Mesenchymal stem cell (in vitro differentiated cells and primary cell): ENCODE results near the gene HMOX1.

Experiments used
- DNase-seq: peaks from one replicate; pipeline ENCODE4 v3.0.0-alpha.2; 2013
- H2AFZ ChIP-seq: one replicate; pipeline ENCODE4 v1.6.1; 2013; ENCODE audit warnings: low read depth, mild to moderate bottlenecking, control low read depth, inconsistent platforms, low read length, moderate library complexity
- H2AK5ac ChIP-seq: 2 replicates; pipeline ENCODE4 v1.6.1; 2013; ENCODE audit warnings: low read length, moderate library complexity, mild to moderate bottlenecking, inconsistent platforms; ENCODE audit not compliant: severe bottlenecking
- H2BK120ac ChIP-seq: one replicate; pipeline ENCODE4 v1.6.1; 2013; ENCODE audit warnings: low read depth, mild to moderate bottlenecking, inconsistent platforms, low read length, moderate library complexity
- H2BK12ac ChIP-seq, 2 experiments: one replicate each; pipeline ENCODE4 v1.6.1; 2013; ENCODE audit warnings: inconsistent platforms in 2 of 2, low read length in 2 of 2, mild to moderate bottlenecking in 2 of 2, moderate library complexity in 2 of 2, control low read depth in 1 of 2
- H2BK15ac ChIP-seq: one replicate; pipeline ENCODE4 v1.6.1; 2013; ENCODE audit warnings: mild to moderate bottlenecking, low read depth, inconsistent platforms; ENCODE audit not compliant: poor library complexity, severe bottlenecking
- H2BK5ac ChIP-seq: 2 replicates; pipeline ENCODE4 v1.6.1; 2013; ENCODE audit warnings: low read depth, mild to moderate bottlenecking, low read length, control low read depth, inconsistent platforms; ENCODE audit not compliant: poor library complexity, severe bottlenecking
- H3K14ac ChIP-seq, 2 experiments: one replicate each; pipeline ENCODE4 v1.6.1; 2013; ENCODE audit warnings: inconsistent platforms in 2 of 2, low read length in 2 of 2, control low read depth in 1 of 2, mild to moderate bottlenecking in 1 of 2, moderate library complexity in 1 of 2
- H3K18ac ChIP-seq, 2 experiments: one replicate each; pipeline ENCODE4 v1.6.1; 2013; ENCODE audit warnings: inconsistent platforms in 2 of 2, low read length in 2 of 2, control low read depth in 1 of 2, low read depth in 1 of 2, mild to moderate bottlenecking in 1 of 2
- H3K23ac ChIP-seq, 2 experiments: one replicate each; pipeline ENCODE4 v1.6.1; 2013; ENCODE audit warnings: inconsistent platforms in 2 of 2, low read length in 2 of 2, mild to moderate bottlenecking in 2 of 2, moderate library complexity in 2 of 2, control low read depth in 1 of 2
- H3K27ac ChIP-seq: 2 replicates; pipeline ENCODE4 v1.5.1; 2013; ENCODE audit warnings: mild to moderate bottlenecking, moderate library complexity, low read length, control low read depth, inconsistent platforms; ENCODE audit not compliant: poor library complexity, severe bottlenecking
- H3K27me3 ChIP-seq, 2 experiments: 2 replicates each; pipeline versions ENCODE4 v1.6.1 to v1.7.0; 2013; ENCODE audit warnings: low read length in 2 of 2, mild to moderate bottlenecking in 2 of 2, moderate library complexity in 2 of 2, control low read depth in 1 of 2, inconsistent platforms in 1 of 2; ENCODE audit not compliant: control insufficient read depth in 1 of 2, insufficient read depth in 1 of 2
- H3K36me3 ChIP-seq, 2 experiments: 2 replicates each; pipeline versions ENCODE4 v1.6.1 to v1.7.0; 2013; ENCODE audit warnings: low read length in 2 of 2, control low read depth in 1 of 2, inconsistent platforms in 1 of 2, low read depth in 1 of 2, mild to moderate bottlenecking in 1 of 2; ENCODE audit not compliant: insufficient read depth in 2 of 2, control insufficient read depth in 1 of 2
- H3K4ac ChIP-seq, 2 experiments: one replicate each; pipeline ENCODE4 v1.6.1; 2013; ENCODE audit warnings: inconsistent platforms in 2 of 2, low read length in 2 of 2, mild to moderate bottlenecking in 2 of 2, moderate library complexity in 2 of 2, control low read depth in 1 of 2, low read depth in 1 of 2
- H3K4me1 ChIP-seq: 2 replicates; pipeline ENCODE4 v1.6.1; 2013; ENCODE audit warnings: low read depth, low read length, control low read depth; ENCODE audit not compliant: control insufficient read depth, insufficient read depth
- H3K4me2 ChIP-seq: 2 replicates; pipeline ENCODE4 v1.6.1; 2013; ENCODE audit warnings: low read length, mild to moderate bottlenecking, inconsistent platforms; ENCODE audit not compliant: poor library complexity, severe bottlenecking
- H3K4me3 ChIP-seq, 2 experiments: 2 replicates each; pipeline versions ENCODE4 v1.5.1 to v1.7.0; 2013; ENCODE audit warnings: low read length in 2 of 2, mild to moderate bottlenecking in 2 of 2, control low read depth in 1 of 2, low read depth in 1 of 2; ENCODE audit not compliant: insufficient read depth in 1 of 2
- H3K79me1 ChIP-seq: replicated peaks from 2 replicates; pipeline ENCODE4 v1.6.1; 2013; ENCODE audit warnings: mild to moderate bottlenecking, control low read depth, low read length, inconsistent platforms; ENCODE audit not compliant: poor library complexity, severe bottlenecking
- H3K9ac ChIP-seq: 2 replicates; pipeline ENCODE4 v1.7.0; 2013; ENCODE audit warnings: mild to moderate bottlenecking, low read length, moderate library complexity
- H3K9me3 ChIP-seq: 2 replicates; pipeline ENCODE4 v1.7.0; 2013; ENCODE audit warnings: mild to moderate bottlenecking, low read length; ENCODE audit not compliant: control insufficient read depth
- H4K8ac ChIP-seq: one replicate; pipeline ENCODE4 v1.6.1; 2013; ENCODE audit warnings: inconsistent platforms, mild to moderate bottlenecking, low read length, moderate library complexity
- H4K91ac ChIP-seq: one replicate; pipeline ENCODE4 v1.6.1; 2013; ENCODE audit warnings: mild to moderate bottlenecking, low read length, inconsistent platforms
- WGBS: methylation state at CpG from one replicate; pipeline ENCODE4 v1.1.7; 2013; ENCODE audit warnings: mixed read lengths; 5-methylcytosine and 5-hydroxymethylcytosine counted together

HMOX1 gene

GRCh38 chr22:35352214-35353111 is 28.4 kb upstream of the HMOX1 start:
- H3K23ac ChIP-seq = no peak overlapping the region
- H3K79me1 ChIP-seq = no peaks in the 10 kb centered on the region
- H3K4me1 ChIP-seq = peaks cover 34% of the 10 kb centered on the region
- no peak overlapping the region for H3K18ac ChIP-seq
- no peak overlapping the region for H3K4me3 ChIP-seq
- H2BK12ac ChIP-seq = no peak overlapping the region
- no peak overlapping the region for H3K14ac ChIP-seq
- H4K91ac ChIP-seq = peak overlapping the region; percentile 67
- peak overlapping the region; percentile 15 for H2AK5ac ChIP-seq
- WGBS = 86% methylated on average over 15 of the region's 19 CpGs
- H4K8ac ChIP-seq = no peak overlapping the region
- DNase-seq = no peak
- peaks cover 12% of the 10 kb centered on the region in 2 experiments for H3K36me3 ChIP-seq
- H2BK15ac ChIP-seq = peak overlapping the region; percentile 21
- H3K9me3 ChIP-seq = no peaks in the 10 kb centered on the region
- no peak overlapping the region for H3K27ac ChIP-seq
- no peak overlapping the region for H3K4ac ChIP-seq
- no peak overlapping the region for H2BK5ac ChIP-seq
- H3K9ac ChIP-seq = peak overlapping the region; percentile 45
- no peaks in the 10 kb centered on the region for H3K27me3 ChIP-seq
- H2BK120ac ChIP-seq = no peak overlapping the region
- no peak overlapping the region for H3K4me2 ChIP-seq
- no peak overlapping the region for H2AFZ ChIP-seq

GRCh38 chr22:35353318-35353717 is 27.6 kb upstream of the HMOX1 start:
- Histone ChIP-seq H3K14ac (no peak overlapping the region), H3K4me2 (no peak overlapping the region), H4K91ac (no peak overlapping the region), H3K18ac (no peak overlapping the region), H2AFZ (no peak overlapping the region), H3K36me3 (peaks cover 3 to 4% of the 10 kb centered on the region in 2 experiments), H3K27me3 (no peaks in the 10 kb centered on the region), H3K79me1 (no peaks in the 10 kb centered on the region), H3K9ac (peak overlapping the region; percentile 45), H3K9me3 (no peaks in the 10 kb centered on the region), H4K8ac (no peak overlapping the region), H3K4ac (no peak overlapping the region), H3K4me3 (no peak overlapping the region), H3K4me1 (peaks cover 31% of the 10 kb centered on the region), H2BK5ac (no peak overlapping the region), H2BK12ac (no peak overlapping the region), H3K23ac (no peak overlapping the region), H3K27ac (no peak overlapping the region), H2AK5ac (no peak overlapping the region), H2BK15ac (no peak overlapping the region), H2BK120ac (no peak overlapping the region)
- 85% methylated on average over 12 of the region's 12 CpGs for WGBS
- DNase-seq = no peak

GRCh38 chr22:35354068-35354467 is 26.8 kb upstream of the HMOX1 start:
- WGBS = 95% methylated on average over 4 of the region's 4 CpGs
- H2BK5ac ChIP-seq = no peak overlapping the region
- no peak overlapping the region for H4K8ac ChIP-seq
- no peaks in the 10 kb centered on the region for H3K9me3 ChIP-seq
- H2BK15ac ChIP-seq = no peak overlapping the region
- no peak overlapping the region for H3K23ac ChIP-seq
- H3K4me2 ChIP-seq = no peak overlapping the region
- H3K18ac ChIP-seq = no peak overlapping the region
- H3K4ac ChIP-seq = no peak overlapping the region
- H3K14ac ChIP-seq = no peak overlapping the region
- DNase-seq = no peak
- H3K4me1 ChIP-seq = peaks cover 27% of the 10 kb centered on the region
- no peaks in the 10 kb centered on the region for H3K27me3 ChIP-seq
- H2BK12ac ChIP-seq = no peak overlapping the region
- H3K36me3 ChIP-seq = no peaks in the 10 kb centered on the region
- H3K27ac ChIP-seq = no peak overlapping the region
- H2AFZ ChIP-seq = no peak overlapping the region
- no peak overlapping the region for H2AK5ac ChIP-seq
- no peak overlapping the region for H3K9ac ChIP-seq
- no peaks in the 10 kb centered on the region for H3K79me1 ChIP-seq
- H3K4me3 ChIP-seq = no peak overlapping the region
- peak overlapping the region; percentile 9 for H2BK120ac ChIP-seq
- no peak overlapping the region for H4K91ac ChIP-seq

GRCh38 chr22:35357883-35358621 is 22.8 kb upstream of the HMOX1 start:
- Histone ChIP-seq H3K4me1 (peaks cover 6% of the 10 kb centered on the region), H3K4me3 (no peak overlapping the region), H2BK120ac (no peak overlapping the region)

More at GRCh38 chr22:35357883-35358621, 22.8 kb upstream of the HMOX1 start:
- Histone ChIP-seq H3K79me1 (no peaks in the 10 kb centered on the region), H2AK5ac (no peak overlapping the region), H2BK12ac (no peak overlapping the region), H3K18ac (no peak overlapping the region), H3K27me3 (no peaks in the 10 kb centered on the region), H2AFZ (no peak overlapping the region), H2BK15ac (no peak overlapping the region), H3K9me3 (no peaks in the 10 kb centered on the region), H2BK5ac (no peak overlapping the region), H4K91ac (no peak overlapping the region), H3K36me3 (no peaks in the 10 kb centered on the region), H3K27ac (no peak overlapping the region), H3K14ac (no peak overlapping the region), H4K8ac (no peak overlapping the region), H3K9ac (no peak overlapping the region), H3K23ac (no peak overlapping the region), H3K4me2 (no peak overlapping the region), H3K4ac (no peak overlapping the region)
- WGBS = 75% methylated on average over 3 of the region's 6 CpGs
- DNase-seq = no peak
